ENCODE results near the gene DCLK1.
"Not testable (repeated sequence)": the region's sequence is repeated elsewhere in the genome, so short reads cannot be mapped to it uniquely, and the experiment has no call there.

The DCLK1 gene

GRCh38 chr13:36130552-36131221, 495 bp downstream of the DCLK1 start:
- DNase-seq: no peak

DNA sequence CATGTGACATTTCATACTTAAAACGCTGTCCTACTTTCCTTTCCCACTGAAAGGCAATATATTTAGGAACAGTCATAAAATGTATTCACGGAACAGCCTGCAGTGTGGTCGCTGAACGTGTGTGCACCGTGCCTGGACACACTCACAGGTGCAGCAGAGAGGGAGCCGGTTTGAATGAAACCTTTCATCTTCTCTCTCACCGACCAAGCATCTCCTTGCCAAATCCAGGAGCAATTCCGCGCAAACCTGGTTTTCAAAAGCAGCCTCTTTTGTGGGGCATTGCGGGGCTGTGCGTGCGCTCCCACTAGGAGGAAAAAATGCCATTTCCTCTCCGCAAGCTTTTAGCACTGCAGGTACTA, 1.0 kb downstream of the DCLK1 start:
- DNase-seq: no peak

GRCh38 chr13:36129539-36129938, 1.6 kb downstream of the DCLK1 start:
- no peak for DNase-seq

DNA sequence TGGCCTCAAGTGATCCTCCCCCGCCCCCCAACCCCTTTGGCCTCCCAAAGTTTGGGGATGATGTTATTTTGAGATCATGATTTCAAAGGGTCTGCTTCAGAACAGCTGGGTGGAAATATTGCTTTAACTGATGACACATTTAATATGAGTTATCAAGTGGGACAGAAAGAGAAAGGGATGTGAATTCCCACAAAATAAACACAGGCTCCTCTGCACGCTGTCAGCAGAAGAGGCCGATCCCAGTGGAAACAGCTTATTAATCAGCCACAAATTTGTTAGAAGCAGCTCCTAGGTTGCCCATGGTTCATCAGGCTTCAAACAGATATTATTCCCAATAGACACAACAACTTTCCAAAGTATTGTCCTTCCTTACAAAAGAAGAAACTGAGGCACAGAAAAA, 4.7 kb downstream of the DCLK1 start:
- no peak for DNase-seq

DNA sequence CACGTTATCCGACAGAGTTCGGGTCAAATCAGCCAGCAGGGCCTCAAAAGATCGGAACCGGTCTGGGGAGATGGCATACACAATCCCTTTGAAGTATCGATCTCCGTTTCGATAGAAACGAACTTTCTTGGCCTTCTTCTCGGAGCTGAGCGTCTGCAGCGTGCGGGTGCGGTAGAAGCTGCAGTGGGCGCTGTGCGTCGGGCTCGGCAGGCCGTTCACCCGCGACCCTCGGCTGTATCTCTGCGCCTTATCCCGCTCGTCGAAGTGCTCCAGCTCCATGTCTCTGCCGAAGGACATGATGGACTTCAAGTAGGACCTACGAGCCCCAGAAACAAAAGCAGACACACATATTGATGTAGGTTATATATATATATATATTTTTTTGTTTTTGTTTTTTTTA, 5.3 kb downstream of the DCLK1 start:
- no peak for DNase-seq

- DNase-seq: no peak
These were observed 6.9 kb downstream of the DCLK1 start for GRCh38 chr13:36124236-36124822.

GRCh38 chr13:36115306-36115705, 15.9 kb downstream of the DCLK1 start:
- DNase-seq: no peak

GRCh38 chr13:36114233-36114632, 16.9 kb downstream of the DCLK1 start:
- DNase-seq: no peak

- DNase-seq: no peak
These were observed 22.2 kb downstream of the DCLK1 start for GRCh38 chr13:36108954-36109353.

GRCh38 chr13:36108342-36108741, 22.8 kb downstream of the DCLK1 start:
- DNase-seq: no peak

- DNase-seq: no peak
These were observed 23.7 kb downstream of the DCLK1 start for GRCh38 chr13:36107521-36107920.

- DNase-seq: no peak
These were observed 25.5 kb downstream of the DCLK1 start for GRCh38 chr13:36105726-36106125.

DNA sequence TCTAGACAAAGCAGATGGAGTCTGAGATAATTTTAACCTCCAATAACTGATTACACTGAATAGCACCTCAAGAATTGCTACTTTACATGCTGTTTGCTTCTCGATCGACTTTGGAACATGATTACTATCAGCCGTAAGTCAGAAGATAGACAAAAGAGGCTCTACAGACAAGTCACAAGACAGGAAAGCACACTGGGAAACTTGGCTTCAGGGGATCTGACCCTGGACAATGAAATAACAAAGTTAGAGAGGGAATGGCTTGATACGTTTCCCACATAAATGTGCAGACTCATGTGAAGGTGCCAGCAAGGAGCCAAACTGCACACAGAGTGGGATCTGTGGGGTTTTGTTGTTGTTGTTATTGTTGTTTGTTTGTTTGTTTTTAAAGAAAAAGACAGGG, 28.5 kb downstream of the DCLK1 start:
- no peak for DNase-seq

GRCh38 chr13:36101907-36102306, 29.3 kb downstream of the DCLK1 start:
- DNase-seq: not testable (repeated sequence)

- no peak for DNase-seq
These were observed 30.0 kb downstream of the DCLK1 start for GRCh38 chr13:36101157-36101556.

GRCh38 chr13:36098080-36098479, 33.1 kb downstream of the DCLK1 start:
- no peak for DNase-seq

DNA sequence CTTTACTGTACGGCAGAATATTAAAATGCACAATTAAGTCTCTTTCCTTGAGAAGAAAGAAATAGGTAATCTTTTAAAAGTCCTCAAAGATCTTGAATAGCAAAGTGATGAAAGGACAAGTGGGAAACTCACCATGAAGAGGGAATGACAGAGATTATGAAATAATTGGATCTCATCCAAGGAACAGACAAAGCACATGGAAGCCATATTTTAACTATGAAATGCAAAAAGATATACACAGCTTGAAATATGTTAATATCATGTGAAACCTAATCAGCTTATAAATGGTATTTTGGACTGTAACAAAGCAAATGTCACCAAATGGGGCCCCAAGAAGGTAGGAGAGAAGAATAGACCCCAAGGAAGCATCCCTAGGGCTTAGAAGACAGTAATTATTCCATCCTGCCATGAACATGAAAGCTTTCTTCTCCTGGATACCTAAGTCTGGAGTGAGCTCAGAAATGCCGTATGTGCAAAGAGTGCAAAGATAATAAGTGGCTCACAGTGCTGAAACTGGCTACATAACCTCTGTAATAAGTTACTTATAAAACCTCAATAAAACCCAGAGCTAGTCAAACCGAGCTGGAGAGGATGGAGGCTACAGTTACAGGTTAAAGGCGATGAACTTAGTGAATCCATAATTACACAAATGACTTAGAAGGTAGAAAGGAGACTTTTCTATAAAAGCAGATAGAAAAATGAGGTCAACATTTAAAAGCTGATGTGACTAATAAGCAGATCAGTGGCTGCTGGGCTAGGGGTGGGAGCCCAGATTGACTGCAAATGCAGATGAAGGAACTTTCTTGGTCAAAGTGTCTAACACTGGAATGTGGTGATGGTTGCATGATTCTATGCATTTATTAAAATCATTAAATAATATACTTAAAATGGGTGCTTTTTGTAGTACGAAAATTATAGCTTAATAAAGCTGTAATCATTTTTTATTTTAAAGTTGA, 34.4 kb downstream of the DCLK1 start:
- no peak for DNase-seq

- no peak for DNase-seq
These were observed 36.7 kb downstream of the DCLK1 start for GRCh38 chr13:36094478-36094877.

GRCh38 chr13:36090592-36090991, 40.6 kb downstream of the DCLK1 start:
- no peak for DNase-seq

- DNase-seq: no peak
These were observed 42.0 kb downstream of the DCLK1 start for GRCh38 chr13:36089130-36089647.

GRCh38 chr13:36088463-36088862, 42.7 kb downstream of the DCLK1 start:
- no peak for DNase-seq

DNA sequence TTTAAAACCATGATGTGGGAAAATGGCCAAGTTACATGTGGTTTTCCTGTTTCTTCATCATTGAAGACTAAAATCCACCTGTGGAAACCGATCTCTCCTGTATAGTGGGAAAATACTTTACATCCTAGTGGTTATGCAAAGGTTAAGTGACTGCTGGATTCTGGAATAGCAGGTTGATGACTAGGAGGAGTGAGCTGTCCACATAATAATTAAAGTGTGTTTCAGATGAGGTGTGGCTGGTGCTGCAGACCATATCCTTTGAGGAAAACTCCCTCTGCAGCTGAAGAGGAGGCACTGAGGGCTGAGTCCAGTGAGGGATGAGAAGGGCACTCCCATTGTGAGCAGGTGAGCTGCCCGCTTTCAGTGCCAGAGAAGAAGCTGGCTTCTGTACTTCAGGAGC, 43.2 kb downstream of the DCLK1 start:
- DNase-seq: no peak

GRCh38 chr13:36086117-36086516, 45.1 kb downstream of the DCLK1 start:
- DNase-seq: no peak

DNA sequence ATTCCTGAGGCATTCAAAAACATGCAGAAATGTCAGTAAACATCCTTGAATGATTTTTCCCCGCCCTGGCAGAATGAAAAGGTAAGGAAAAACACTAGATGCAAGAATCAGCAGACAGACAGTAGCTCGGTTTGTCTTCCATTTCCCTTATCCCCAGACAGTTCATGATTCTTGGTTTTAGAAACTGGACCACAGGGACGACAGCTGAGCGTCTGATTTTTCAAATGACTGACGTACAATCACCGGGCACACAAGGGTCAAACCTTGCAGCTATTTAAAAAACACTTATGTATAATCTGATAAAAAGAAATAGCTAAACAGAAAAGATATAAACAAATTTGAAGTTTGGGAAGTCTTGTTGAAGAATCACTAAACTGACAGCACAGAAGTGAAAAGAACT, 47.1 kb downstream of the DCLK1 start:
- DNase-seq: no peak

All from T-helper 2 cell (primary cell).